Ovary (tissue), 3 donors: ENCODE data around the gene SYNM.

ENCODE experiments used
- POLR2A ChIP-seq: fragments of 450-650 bp; IDR thresholded peaks from one replicate; pipeline ENCODE4 v1.6.1; 2017; ENCODE audit warnings: antibody characterized with exemption, mild to moderate bottlenecking, moderate library complexity
- TF ChIP-seq, protein P1 (sequence below), 3 donors: fragments of 450-650 bp in 2 of 3; fragments of 200-600 bp in 1 of 3; IDR thresholded peaks; one replicate each; pipeline versions ENCODE4 v1.5.1 to v1.8.0; 2016 to 2022; ENCODE audit warnings: antibody characterized with exemption in 3 of 3, mild to moderate bottlenecking in 1 of 3
- donor health status: DM: no; HTN: no; CAD: no.

DNA sequence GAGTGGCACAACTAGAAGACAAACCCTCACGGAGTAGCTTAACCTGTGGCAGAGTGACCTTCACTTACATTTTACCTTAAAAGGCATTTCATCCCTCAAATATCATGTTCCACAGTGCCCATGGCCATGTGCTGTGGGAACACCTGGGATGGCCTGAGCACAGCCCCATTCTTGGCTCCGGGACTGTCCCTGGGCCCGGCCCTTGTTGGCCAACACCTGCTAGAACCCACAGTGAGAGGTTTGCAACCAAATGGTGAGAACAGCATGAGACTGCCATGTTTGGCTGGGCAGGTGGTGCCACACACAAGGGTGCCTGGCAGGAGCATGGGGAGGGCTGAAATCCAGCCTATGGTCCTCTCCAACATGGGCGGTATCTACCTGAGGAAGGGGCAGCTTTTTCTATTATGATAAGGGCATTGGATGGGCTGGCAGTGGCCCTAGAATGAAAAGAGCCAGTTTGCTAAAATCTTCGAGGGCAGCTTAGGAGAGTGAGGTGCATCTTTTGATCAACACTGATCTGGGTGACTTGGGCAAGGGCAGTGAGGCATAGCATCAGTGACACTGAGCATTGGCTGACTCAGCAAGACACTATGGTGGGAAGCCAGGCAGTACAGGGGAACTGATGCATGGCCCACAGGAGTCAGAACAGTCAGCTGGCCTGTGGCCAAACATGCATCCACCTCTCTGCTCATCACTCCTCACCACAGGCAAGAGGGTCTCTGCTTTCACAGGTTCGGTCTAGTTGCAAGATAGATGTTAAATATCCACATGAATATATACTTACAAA, 53.9 kb downstream of the SYNM start:
- TF ChIP-seq, protein P1, sequence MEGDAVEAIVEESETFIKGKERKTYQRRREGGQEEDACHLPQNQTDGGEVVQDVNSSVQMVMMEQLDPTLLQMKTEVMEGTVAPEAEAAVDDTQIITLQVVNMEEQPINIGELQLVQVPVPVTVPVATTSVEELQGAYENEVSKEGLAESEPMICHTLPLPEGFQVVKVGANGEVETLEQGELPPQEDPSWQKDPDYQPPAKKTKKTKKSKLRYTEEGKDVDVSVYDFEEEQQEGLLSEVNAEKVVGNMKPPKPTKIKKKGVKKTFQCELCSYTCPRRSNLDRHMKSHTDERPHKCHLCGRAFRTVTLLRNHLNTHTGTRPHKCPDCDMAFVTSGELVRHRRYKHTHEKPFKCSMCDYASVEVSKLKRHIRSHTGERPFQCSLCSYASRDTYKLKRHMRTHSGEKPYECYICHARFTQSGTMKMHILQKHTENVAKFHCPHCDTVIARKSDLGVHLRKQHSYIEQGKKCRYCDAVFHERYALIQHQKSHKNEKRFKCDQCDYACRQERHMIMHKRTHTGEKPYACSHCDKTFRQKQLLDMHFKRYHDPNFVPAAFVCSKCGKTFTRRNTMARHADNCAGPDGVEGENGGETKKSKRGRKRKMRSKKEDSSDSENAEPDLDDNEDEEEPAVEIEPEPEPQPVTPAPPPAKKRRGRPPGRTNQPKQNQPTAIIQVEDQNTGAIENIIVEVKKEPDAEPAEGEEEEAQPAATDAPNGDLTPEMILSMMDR (IDR thresholded peaks at IDR 0.05), result no peak
- TF ChIP-seq POLR2A, result no peak
